A549 (cell line): ENCODE measurements around the gene BABAM2. TPM values are rescaled to one million over a fixed set of nuclear protein-coding genes. Genes with fewer than 3 reads are reported as not detected.

Experiments
- ATAC-seq, 2 experiments: fragments of 200-7000 bp in 1 of 2; fragments of >200 bp in 1 of 2; cut with Nextera tagmentation in 1 of 2; cut with Tn5 transposase in 1 of 2; 3 replicates each; pipeline versions ENCODE4 v1.8.0 to v1.9.1; 2018 to 2020; ENCODE audit warnings: mild to moderate bottlenecking in 1 of 2, moderate library complexity in 1 of 2
- CTCF ChIA-PET: fragments of 300-600 bp; sonication (Branson Sonifier 250); formaldehyde crosslinking; extraction: SDS; loops from one replicate; lab custom pipeline; 2021; ENCODE audit warnings: antibody characterized with exemption, inconsistent platforms; lab: Yijun Ruan, JAX
- POLR2A ChIA-PET: fragments of 350-600 bp; formaldehyde crosslinking; extraction: SDS; loops from one replicate; lab custom pipeline; 2021; ENCODE audit warnings: antibody characterized with exemption, inconsistent platforms; lab: Yijun Ruan, JAX
- DNase-seq, 2 experiments: peaks; one replicate each; pipeline versions ENCODE4 v3.0.0 to v3.0.0-alpha.2; 2011 to 2016; ENCODE audit warnings: low read depth in 1 of 2, low spot score in 1 of 2
- FAIRE-seq: peaks from 2 replicates; lab custom pipeline; 2011; peaks lifted over from hg19 to GRCh38; lab: Jason Lieb, UNC
- H3K27ac ChIP-seq, 2 experiments: fragments of >200 bp; sonication (Bioruptor Twin); formaldehyde crosslinking; 3 replicates each; pipeline ENCODE4 v1.5.1; 2016 to 2017
- H3K4me1 ChIP-seq: fragments of >200 bp; sonication (Bioruptor Twin); formaldehyde crosslinking; 3 replicates; pipeline ENCODE4 v1.6.1; 2016
- H3K4me2 ChIP-seq: fragments of >200 bp; sonication (Bioruptor Twin); formaldehyde crosslinking; 3 replicates; pipeline ENCODE4 v1.6.1; 2016
- H3K4me3 ChIP-seq: fragments of >200 bp; sonication (Bioruptor Twin); formaldehyde crosslinking; 3 replicates; pipeline ENCODE4 v1.5.1; 2016
- H3K9me3 ChIP-seq: fragments of >200 bp; sonication (Bioruptor Twin); formaldehyde crosslinking; 3 replicates; pipeline ENCODE4 v1.6.1; 2016
- BHLHE40 ChIP-seq: IDR thresholded peaks from 2 replicates; pipeline ENCODE4 v1.6.1; 2012; ENCODE audit warnings: low read depth, low read length, inconsistent platforms
- EHF ChIP-seq: fragments of 250-450 bp; sonication (Bioruptor Pico); IDR thresholded peaks from 2 replicates; pipeline ENCODE4 v1.5.0; 2020; ENCODE audit warnings: mild to moderate bottlenecking
- EHMT2 ChIP-seq: fragments of 200-600 bp; sonication (generic); IDR thresholded peaks from 2 replicates; pipeline ENCODE4 v1.6.1; 2016; ENCODE audit warnings: antibody characterized with exemption, low read depth, mild to moderate bottlenecking, moderate library complexity
- EP300 ChIP-seq, 2 experiments: fragments of >200 bp; sonication (Bioruptor Twin); formaldehyde crosslinking; IDR thresholded peaks; 2 replicates in 1 of 2; 3 replicates in 1 of 2; pipeline ENCODE4 v1.6.1; 2016 to 2017
- FOSB ChIP-seq: fragments of 250-450 bp; sonication (Bioruptor Pico); IDR thresholded peaks from 2 replicates; pipeline ENCODE4 v1.5.0; 2020; ENCODE audit warnings: mild to moderate bottlenecking, moderate library complexity
- FOXS1 ChIP-seq: fragments of 250-450 bp; sonication (Bioruptor Pico); IDR thresholded peaks from 2 replicates; pipeline ENCODE4 v1.5.0; 2020; ENCODE audit warnings: mild to moderate bottlenecking, moderate library complexity
- JUN ChIP-seq, 2 experiments: fragments of >200 bp; sonication (Bioruptor Twin); formaldehyde crosslinking; IDR thresholded peaks; 2 replicates in 1 of 2; 3 replicates in 1 of 2; pipeline ENCODE4 v1.6.1; 2016 to 2017
- KDM1A ChIP-seq: fragments of 200-600 bp; sonication (generic); IDR thresholded peaks from 2 replicates; pipeline ENCODE4 v1.6.1; 2016; ENCODE audit warnings: low read depth, mild to moderate bottlenecking
- MAX ChIP-seq: IDR thresholded peaks from 2 replicates; pipeline ENCODE4 v1.6.1; 2012
- NR3C1 ChIP-seq: fragments of >200 bp; sonication (Bioruptor Twin); formaldehyde crosslinking; IDR thresholded peaks from 3 replicates; pipeline ENCODE4 v1.6.1; 2017
- PHF8 ChIP-seq: fragments of 200-600 bp; sonication (generic); IDR thresholded peaks from 2 replicates; pipeline ENCODE4 v1.6.1; 2016; ENCODE audit warnings: low read depth, mild to moderate bottlenecking, antibody characterized with exemption, moderate library complexity, borderline replicate concordance
- RAD21 ChIP-seq, 2 experiments: fragments of >200 bp in 1 of 2; sonication (Bioruptor Twin) in 1 of 2; formaldehyde crosslinking in 1 of 2; IDR thresholded peaks in 1 of 2; conservative IDR thresholded peaks in 1 of 2; 2 replicates in 1 of 2; 3 replicates in 1 of 2; pipeline ENCODE4 v1.6.1; 2012 to 2018; ENCODE audit warnings: inconsistent platforms in 1 of 2
- RARB ChIP-seq: fragments of 250-450 bp; sonication (Bioruptor Pico); IDR thresholded peaks from 2 replicates; pipeline ENCODE4 v1.8.0; 2021; ENCODE audit warnings: mild to moderate bottlenecking, moderate library complexity
- RCOR1 ChIP-seq: fragments of 150-350 bp; IDR thresholded peaks from 2 replicates; pipeline ENCODE4 v1.6.1; 2014; ENCODE audit warnings: antibody characterized with exemption, low read length, low read depth
- SMC3 ChIP-seq: fragments of >200 bp; sonication (Bioruptor Twin); formaldehyde crosslinking; IDR thresholded peaks from 3 replicates; pipeline ENCODE4 v1.6.1; 2018; ENCODE audit warnings: inconsistent platforms
- TFCP2L1 ChIP-seq: fragments of 250-450 bp; sonication (Bioruptor Pico); IDR thresholded peaks from 2 replicates; pipeline ENCODE4 v1.5.0; 2021; ENCODE audit warnings: mild to moderate bottlenecking
- USF2 ChIP-seq: fragments of 450-650 bp; IDR thresholded peaks from 2 replicates; pipeline ENCODE4 v1.6.1; 2014; ENCODE audit warnings: antibody characterized with exemption
- ZC3H11A ChIP-seq: fragments of 450-650 bp; IDR thresholded peaks from 2 replicates; pipeline ENCODE4 v1.6.1; 2014; ENCODE audit warnings: antibody characterized with exemption, mild to moderate bottlenecking
- WGBS: methylation state at CpG from one replicate; pipeline ENCODE4 v1.1.6; 2017; ENCODE audit errors: missing lambda C conversion rate; 5-methylcytosine and 5-hydroxymethylcytosine counted together
- polyA plus RNA-seq, 4 experiments: library from polyadenylated mRNA; depleted of rRNA in 3 of 4; stranded (reverse); fragments of >200 nt; fragmentation: RNase III in 1 of 4; extraction: RNeasy Plus Mini Kit Qiagen cat#74134 plus additional on column Dnase treatment in 1 of 4; gene quantifications; 2 replicates in 3 of 4; 3 replicates in 1 of 4; pipeline ENCODE4 v1.2.3, GENCODE V29; 2011 to 2017
- TF ChIP-seq, protein P1 (sequence below): fragments of 250-450 bp; sonication (Bioruptor Pico); IDR thresholded peaks from 2 replicates; pipeline ENCODE4 v1.5.0; 2021; ENCODE audit warnings: mild to moderate bottlenecking, moderate library complexity, borderline replicate concordance
- TF ChIP-seq, protein P2 (sequence below): fragments of >200 bp; sonication (Bioruptor Twin); formaldehyde crosslinking; IDR thresholded peaks from 3 replicates; pipeline ENCODE4 v1.5.1; 2016
- TF ChIP-seq, protein P3 (sequence below): fragments of 250-450 bp; sonication (Bioruptor Pico); IDR thresholded peaks from 2 replicates; pipeline ENCODE4 v1.5.0; 2020; ENCODE audit warnings: low read depth, mild to moderate bottlenecking, moderate library complexity

Gene BABAM2
- polyA plus RNA-seq, 2 of the 4 experiments (the other 2 are of a cell fraction), result 53.7 to 78.4 TPM

DNA sequence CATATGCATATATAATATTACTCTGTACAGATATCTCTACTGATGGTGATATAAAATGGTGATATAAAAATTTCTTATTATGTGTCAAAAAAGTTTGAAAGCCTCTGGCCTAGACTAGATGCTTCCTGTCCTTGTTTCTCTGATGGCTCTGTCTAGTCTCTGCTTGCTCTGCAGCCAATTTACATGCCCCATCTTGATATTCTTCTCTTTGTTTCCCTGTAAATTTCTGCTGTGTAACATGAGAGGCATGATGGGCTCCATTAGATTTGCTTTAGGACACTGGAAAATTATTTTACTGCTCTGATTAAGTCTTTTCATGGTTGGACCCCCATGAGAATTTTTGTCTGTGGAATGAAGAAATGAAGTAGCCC lies 24.3 kb downstream of the BABAM2 start:
- CTCF ChIA-PET, result interaction anchor here (0.9 to 1.8 kb wide), 4 partner anchors 8 to 232 kb away, joined by 3 to 8 read pairs (median 4); partner anchors contain the start of gene RBKS
- DNase-seq (no peak), ATAC-seq (no peak), FAIRE-seq (no peak)
- Histone ChIP-seq H3K4me3 (no peak overlapping the region), H3K9me3 (no peaks in the 10 kb centered on the region), H3K27ac (peak overlapping the region; percentile 66 to 84; a peak in 5 of 6 replicates), H3K4me2 (peak overlapping the region; percentile 31; the same call in 1 of the 3 replicates), H3K4me1 (peaks cover 48% of the 10 kb centered on the region)
- POLR2A ChIA-PET, result no interaction called here
- TF ChIP-seq RARB (CRISPR knock-in tag), result no peak
- TF ChIP-seq RAD21 (conservative IDR thresholded peaks at IDR 0.05 in 1 of 2, IDR thresholded peaks at IDR 0.05 in 1 of 2), result no peak
- TF ChIP-seq, protein P1, sequence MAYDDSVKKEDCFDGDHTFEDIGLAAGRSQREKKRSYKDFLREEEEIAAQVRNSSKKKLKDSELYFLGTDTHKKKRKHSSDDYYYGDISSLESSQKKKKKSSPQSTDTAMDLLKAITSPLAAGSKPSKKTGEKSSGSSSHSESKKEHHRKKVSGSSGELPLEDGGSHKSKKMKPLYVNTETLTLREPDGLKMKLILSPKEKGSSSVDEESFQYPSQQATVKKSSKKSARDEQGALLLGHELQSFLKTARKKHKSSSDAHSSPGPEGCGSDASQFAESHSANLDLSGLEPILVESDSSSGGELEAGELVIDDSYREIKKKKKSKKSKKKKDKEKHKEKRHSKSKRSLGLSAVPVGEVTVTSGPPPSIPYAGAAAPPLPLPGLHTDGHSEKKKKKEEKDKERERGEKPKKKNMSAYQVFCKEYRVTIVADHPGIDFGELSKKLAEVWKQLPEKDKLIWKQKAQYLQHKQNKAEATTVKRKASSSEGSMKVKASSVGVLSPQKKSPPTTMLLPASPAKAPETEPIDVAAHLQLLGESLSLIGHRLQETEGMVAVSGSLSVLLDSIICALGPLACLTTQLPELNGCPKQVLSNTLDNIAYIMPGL, result no peak
- no peak for TF ChIP-seq FOSB (CRISPR knock-in tag)
- TF ChIP-seq PHF8, result no peak

DNA sequence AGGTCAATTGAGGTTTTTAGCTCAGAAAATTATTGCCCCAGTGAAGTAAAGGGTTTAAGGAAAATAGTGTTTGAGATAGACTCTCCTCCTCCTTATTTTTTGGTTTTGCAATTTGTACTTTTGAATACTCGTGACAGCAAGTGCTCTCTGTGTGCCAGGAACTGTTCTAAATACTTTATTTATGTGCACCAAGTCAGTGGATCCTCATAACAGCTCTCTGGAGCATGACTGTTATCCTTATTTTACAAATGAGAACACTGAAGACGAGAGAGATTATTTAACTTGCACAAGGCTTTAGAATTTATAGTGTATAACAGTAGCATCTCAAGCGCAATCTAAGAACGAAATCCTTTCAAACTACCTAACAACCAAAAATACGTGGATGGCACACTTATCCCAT lies 24.7 kb downstream of the BABAM2 start:
- FAIRE-seq (peak; percentile 49), DNase-seq (no peak)
- peak overlapping the region; percentile 31; the same call in 2 of the 3 replicates for H3K4me2 ChIP-seq
- CTCF ChIA-PET, result interaction anchor here (1.5 to 1.8 kb wide), 2 partner anchors 8 to 25 kb away, joined by 5 to 8 read pairs; partner anchors contain the start of gene RBKS
- H3K27ac ChIP-seq, result peak overlapping the region; percentile 66 to 84; a peak in 5 of 6 replicates
- 70% methylated on average over 5 of the region's 5 CpGs for WGBS
- no peak overlapping the region for H3K4me3 ChIP-seq
- peaks cover 52% of the 10 kb centered on the region for H3K4me1 ChIP-seq
- TF ChIP-seq EP300 (IDR thresholded peaks at IDR 0.05) (no peak), BHLHE40 (no peak), TFCP2L1 (CRISPR knock-in tag) (no peak), RAD21 (conservative IDR thresholded peaks at IDR 0.05 in 1 of 2, IDR thresholded peaks at IDR 0.05 in 1 of 2) (no peak), FOXS1 (CRISPR knock-in tag) (no peak), RARB (CRISPR knock-in tag) (no peak), ZC3H11A (no peak), SMC3 (no peak), USF2 (no peak), RCOR1 (no peak), MAX (no peak), EHMT2 (no peak), KDM1A (no peak), EHF (CRISPR knock-in tag) (no peak), NR3C1 (no peak), JUN (IDR thresholded peaks at IDR 0.05) (no peak)
- TF ChIP-seq, protein P2, sequence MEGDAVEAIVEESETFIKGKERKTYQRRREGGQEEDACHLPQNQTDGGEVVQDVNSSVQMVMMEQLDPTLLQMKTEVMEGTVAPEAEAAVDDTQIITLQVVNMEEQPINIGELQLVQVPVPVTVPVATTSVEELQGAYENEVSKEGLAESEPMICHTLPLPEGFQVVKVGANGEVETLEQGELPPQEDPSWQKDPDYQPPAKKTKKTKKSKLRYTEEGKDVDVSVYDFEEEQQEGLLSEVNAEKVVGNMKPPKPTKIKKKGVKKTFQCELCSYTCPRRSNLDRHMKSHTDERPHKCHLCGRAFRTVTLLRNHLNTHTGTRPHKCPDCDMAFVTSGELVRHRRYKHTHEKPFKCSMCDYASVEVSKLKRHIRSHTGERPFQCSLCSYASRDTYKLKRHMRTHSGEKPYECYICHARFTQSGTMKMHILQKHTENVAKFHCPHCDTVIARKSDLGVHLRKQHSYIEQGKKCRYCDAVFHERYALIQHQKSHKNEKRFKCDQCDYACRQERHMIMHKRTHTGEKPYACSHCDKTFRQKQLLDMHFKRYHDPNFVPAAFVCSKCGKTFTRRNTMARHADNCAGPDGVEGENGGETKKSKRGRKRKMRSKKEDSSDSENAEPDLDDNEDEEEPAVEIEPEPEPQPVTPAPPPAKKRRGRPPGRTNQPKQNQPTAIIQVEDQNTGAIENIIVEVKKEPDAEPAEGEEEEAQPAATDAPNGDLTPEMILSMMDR, result no peak
- TF ChIP-seq, protein P3, sequence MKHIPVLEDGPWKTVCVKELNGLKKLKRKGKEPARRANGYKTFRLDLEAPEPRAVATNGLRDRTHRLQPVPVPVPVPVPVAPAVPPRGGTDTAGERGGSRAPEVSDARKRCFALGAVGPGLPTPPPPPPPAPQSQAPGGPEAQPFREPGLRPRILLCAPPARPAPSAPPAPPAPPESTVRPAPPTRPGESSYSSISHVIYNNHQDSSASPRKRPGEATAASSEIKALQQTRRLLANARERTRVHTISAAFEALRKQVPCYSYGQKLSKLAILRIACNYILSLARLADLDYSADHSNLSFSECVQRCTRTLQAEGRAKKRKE, result no peak
- TF ChIP-seq, all 56 proteins: peak for 0
- no peak for ATAC-seq
- no peaks in the 10 kb centered on the region for H3K9me3 ChIP-seq
- POLR2A ChIA-PET, result no interaction called here
